ENCODE data around the gene GGCX. TPM values are rescaled to one million over a fixed set of nuclear protein-coding genes. Genes with fewer than 3 reads are reported as not detected.
A peak's percentile ranks its signal among the peaks of the same experiment; 100 is the strongest.

The GGCX gene
- total and polyA plus RNA-seq, 2 of the 4 experiments (the other 2 are of a cell fraction): 35.0 to 39.4 TPM

GRCh38 chr2:85549095-85549494 is 12.2 kb downstream of the GGCX start:
- peak overlapping the region; percentile 66 for H3K18ac ChIP-seq (ENCODE audit: low read depth, low read length)
- peak overlapping the region; percentile 27 for H2BK20ac ChIP-seq (ENCODE audit: low read depth, low read length)
- H3K4me2 ChIP-seq (ENCODE audit: low read depth, low read length): no peak overlapping the region
- 81% methylated on average over 5 of the region's 10 CpGs; no CpG with 5 or more reads in 1 of the 2 experiments for WGBS, 2 experiments (ENCODE audit: extremely low coverage in 2 of 2, insufficient read length in 1 of 2)
- H3K27ac ChIP-seq (ENCODE audit: insufficient read depth, low read length): peak overlapping the region; percentile 85
- H3K79me1 ChIP-seq (ENCODE audit: low read depth in 1 of 2, low read length in 2 of 2): peaks cover 8 to 46% of the 10 kb centered on the region in 2 experiments; a peak in 3 of 4 replicates
- ATAC-seq (ENCODE audit: low read depth) (no peak), DNase-seq (no peak)
- BruUV-seq (replicated peaks): no TSS peak
- POLR2A ChIA-PET (ENCODE audit: unreplicated experiment): interaction anchor here (1.0 to 5.1 kb wide), 5 partner anchors 9 to 130 kb away, joined by 4 to 42 read pairs (median 6); partner anchors contain the start of genes MAT2A and SH2D6
- peak overlapping the region; percentile 26 to 63; a peak in 2 of 4 replicates for H4K8ac ChIP-seq (ENCODE audit: low read depth in 2 of 2, low read length in 2 of 2)
- TF ChIP-seq SMC3 (IDR thresholded peaks at IDR 0.05; ENCODE audit: low read depth, low read length) (no peak), CTCF (conservative IDR thresholded peaks at IDR 0.05; ENCODE audit: low read depth, low read length) (no peak)
- H2BK120ac ChIP-seq (ENCODE audit: low read depth, low read length): peak overlapping the region; percentile 75
- no peak overlapping the region for H3K9ac ChIP-seq (ENCODE audit: low read depth, low read length)
- dilution Hi-C loops (cut with HindIII; ENCODE audit: low sequenced_read_pairs, unreplicated experiment): no loop called here
- H3K23ac ChIP-seq (ENCODE audit: low read depth, low read length): peak overlapping the region; percentile 21; the same call in 1 of the 2 replicates
- H3K14ac ChIP-seq (replicated peaks; ENCODE audit: low read depth, low read length): peak overlapping the region; percentile 34
- H3K9me1 ChIP-seq (ENCODE audit: insufficient read depth, low read length): peaks cover 9% of the 10 kb centered on the region; the same call in 1 of the 2 replicates
- peak overlapping the region; percentile 85; the same call in 1 of the 2 replicates for H2AK5ac ChIP-seq (ENCODE audit: low read depth, low read length)
- in situ Hi-C loops (cut with MboI; ENCODE audit: low sequenced_read_pairs): no loop called here
- no peak overlapping the region for H3K4me3 ChIP-seq (ENCODE audit: insufficient read depth, low read depth, low read length)
- no peaks in the 10 kb centered on the region for H3K9me3 ChIP-seq (ENCODE audit: control insufficient read depth, insufficient read depth, low read length)
- H3K56ac ChIP-seq (ENCODE audit: extremely low read depth, insufficient read depth, low read length): 0 out of 2 replicates have a peak overlapping the region, but pooled peaks have one; percentile 4
- peak overlapping the region; percentile 32; the same call in 1 of the 2 replicates for H4K5ac ChIP-seq (ENCODE audit: low read depth, low read length)
- H2AK9ac ChIP-seq (replicated peaks; ENCODE audit: low read depth, low read length, poor library complexity): peak overlapping the region; percentile 3
- H3K36me3 ChIP-seq (ENCODE audit: control insufficient read depth, insufficient read depth, low read length): peaks cover 46% of the 10 kb centered on the region
- peak overlapping the region; percentile 78; the same call in 2 of the 3 replicates for H2BK15ac ChIP-seq (ENCODE audit: low read depth, low read length)
- peaks cover 25% of the 10 kb centered on the region for H4K20me1 ChIP-seq (ENCODE audit: insufficient read depth, low read length)
- CTCF ChIA-PET: interaction anchor here (1.3 to 6.8 kb wide), 3 partner anchors 11 to 482 kb away, joined by 3 to 46 read pairs (median 3); partner anchors contain the start of gene SH2D6
- H3K4me1 ChIP-seq (ENCODE audit: control insufficient read depth, insufficient read depth, low read length): peaks cover 20% of the 10 kb centered on the region
- H3K27me3 ChIP-seq (ENCODE audit: control insufficient read depth, insufficient read depth, low read length): no peaks in the 10 kb centered on the region
- H3K4ac ChIP-seq (ENCODE audit: low read depth, low read length): peak overlapping the region; percentile 86; the same call in 1 of the 2 replicates
- intact Hi-C loops (cut with micrococcal nuclease): no loop called here
- no peak overlapping the region for H2AFZ ChIP-seq (replicated peaks; ENCODE audit: low read length, poor library complexity)
- peak overlapping the region; percentile 89 for H2BK5ac ChIP-seq (ENCODE audit: low read depth, low read length, poor library complexity, severe bottlenecking)
- H4K91ac ChIP-seq (ENCODE audit: insufficient read depth, low read depth, low read length): peak overlapping the region; percentile 30; the same call in 1 of the 2 replicates

Data from IMR-90 (cell line).